ENCODE results near the gene PLAU.
"Not testable (repeated sequence)": the region's sequence is repeated elsewhere in the genome, so short reads cannot be mapped to it uniquely, and the experiment has no call there.

Gene PLAU

GRCh38 chr10:73897693-73898092 is 13.2 kb upstream of the PLAU start:
- no peak for DNase-seq (ENCODE audit: low read depth, low spot score)

GRCh38 chr10:73898730-73899410 is 12.1 kb upstream of the PLAU start:
- no peak for DNase-seq (ENCODE audit: low read depth, low spot score)

- DNase-seq (ENCODE audit: low read depth, low spot score), result no peak
These were observed 11.5 kb upstream of the PLAU start for GRCh38 chr10:73899423-73899822.

- DNase-seq (ENCODE audit: low read depth, low spot score), result no peak
These were observed 10.9 kb upstream of the PLAU start for GRCh38 chr10:73900064-73900463.

GRCh38 chr10:73901261-73901660 is 9.7 kb upstream of the PLAU start:
- DNase-seq (ENCODE audit: low read depth, low spot score), result no peak

GRCh38 chr10:73902351-73902750 is 8.6 kb upstream of the PLAU start:
- no peak for DNase-seq (ENCODE audit: low read depth, low spot score)

GRCh38 chr10:73905256-73906020 is 5.5 kb upstream of the PLAU start:
- no peak for DNase-seq (ENCODE audit: low read depth, low spot score)

- DNase-seq (ENCODE audit: low read depth, low spot score), result no peak
These were observed 4.1 kb upstream of the PLAU start for GRCh38 chr10:73906524-73907447.

- no peak for DNase-seq (ENCODE audit: low read depth, low spot score)
These were observed 3.0 kb upstream of the PLAU start for GRCh38 chr10:73907841-73908517.

GRCh38 chr10:73908853-73909539 is 1.9 kb upstream of the PLAU start:
- no peak for DNase-seq (ENCODE audit: low read depth, low spot score)

GRCh38 chr10:73909540-73910115 is 1.3 kb upstream of the PLAU start:
- DNase-seq (ENCODE audit: low read depth, low spot score), result no peak

GRCh38 chr10:73910401-73910763 is 550 bp upstream of the PLAU start:
- no peak for DNase-seq (ENCODE audit: low read depth, low spot score)

GRCh38 chr10:73911553-73912004 is 647 bp downstream of the PLAU start:
- no peak for DNase-seq (ENCODE audit: low read depth, low spot score)

GRCh38 chr10:73914036-73914435 is 3.1 kb downstream of the PLAU start:
- DNase-seq (ENCODE audit: low read depth, low spot score), result no peak

GRCh38 chr10:73915206-73915851 is 4.4 kb downstream of the PLAU start:
- DNase-seq (ENCODE audit: low read depth, low spot score), result no peak

GRCh38 chr10:73916761-73917470 is 6.0 kb downstream of the PLAU start:
- no peak for DNase-seq (ENCODE audit: low read depth, low spot score)

- no peak for DNase-seq (ENCODE audit: low read depth, low spot score)
These were observed 6.8 kb downstream of the PLAU start for GRCh38 chr10:73917566-73918305.

- not testable (repeated sequence) for DNase-seq (ENCODE audit: low read depth, low spot score)
These were observed 8.5 kb downstream of the PLAU start for GRCh38 chr10:73919481-73919880.

GRCh38 chr10:73920089-73920488 is 9.2 kb downstream of the PLAU start:
- DNase-seq (ENCODE audit: low read depth, low spot score), result no peak

Data from activated CD4-positive, CD25-positive, alpha-beta regulatory T cell treated with anti-CD3 and anti-CD28 coated beads, Interleukin-2, amount 50 U/mL, for 16 hours (primary cell).